NK-92 (cell line): ENCODE measurements around the gene RP2.

Experiments used
- DNase-seq: peaks from one replicate; lab custom pipeline; 2025; ENCODE audit not compliant: unreplicated experiment; lab: John Stamatoyannopoulos, UW

The RP2 gene

DNA sequence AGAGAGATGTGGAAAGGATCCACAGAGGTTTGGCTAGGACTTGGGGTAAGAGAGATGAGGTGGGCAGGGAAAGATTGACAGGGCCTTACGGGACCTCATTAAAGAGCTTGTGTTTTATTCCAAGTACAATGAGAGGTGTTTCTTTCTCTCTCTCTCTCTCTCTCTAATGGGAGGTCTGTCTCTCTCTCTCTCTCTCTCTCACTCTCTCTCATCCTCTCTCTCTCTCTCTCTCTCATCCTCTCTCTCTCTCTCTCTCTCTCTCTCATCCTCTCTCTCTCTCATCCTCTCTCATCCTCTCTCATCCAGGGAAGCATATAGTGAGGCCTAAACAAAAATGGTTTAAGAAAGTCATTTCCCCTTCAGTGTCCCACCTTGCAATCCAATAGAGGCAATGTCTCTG lies 80.8 kb downstream of the RP2 start:
- no peak for DNase-seq

DNA sequence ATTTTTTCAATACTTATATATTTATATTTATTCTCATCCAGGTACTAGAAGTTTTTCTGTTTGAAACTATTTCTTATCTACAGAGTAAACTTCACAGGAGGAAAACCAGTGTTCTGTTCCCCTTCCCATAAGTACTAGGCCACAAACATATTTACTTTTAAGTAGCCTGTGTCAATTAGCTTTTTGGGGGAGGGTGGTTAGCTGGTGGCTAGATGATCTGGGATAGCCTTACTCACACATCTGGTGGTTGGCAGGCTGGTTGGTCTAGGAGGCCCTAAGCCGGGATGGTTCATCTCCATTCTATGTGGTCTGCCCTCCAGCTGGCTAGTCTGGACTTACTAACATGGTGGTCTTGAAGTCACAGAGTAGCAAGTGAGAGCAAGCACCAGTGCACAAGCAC lies 81.6 kb downstream of the RP2 start:
- DNase-seq, result no peak

DNA sequence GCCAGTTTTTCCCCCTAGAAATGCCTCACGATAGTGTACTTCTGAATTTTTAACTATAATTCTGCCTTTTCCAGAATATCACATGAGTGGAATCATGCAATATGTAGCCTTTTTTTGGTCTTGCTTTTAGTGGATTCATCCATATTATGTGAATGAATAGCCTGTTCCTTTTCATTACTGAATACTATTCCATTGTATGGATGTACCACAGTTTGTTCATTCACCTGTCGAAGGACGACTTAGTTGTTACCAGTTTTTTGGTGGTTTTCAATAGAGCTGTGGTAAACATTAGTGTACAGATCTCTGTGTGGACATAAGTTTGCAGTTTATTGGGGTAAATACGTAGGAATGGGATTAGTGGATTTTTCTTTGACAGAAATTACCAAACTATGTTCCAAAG lies 83.4 kb downstream of the RP2 start:
- no peak for DNase-seq

DNA sequence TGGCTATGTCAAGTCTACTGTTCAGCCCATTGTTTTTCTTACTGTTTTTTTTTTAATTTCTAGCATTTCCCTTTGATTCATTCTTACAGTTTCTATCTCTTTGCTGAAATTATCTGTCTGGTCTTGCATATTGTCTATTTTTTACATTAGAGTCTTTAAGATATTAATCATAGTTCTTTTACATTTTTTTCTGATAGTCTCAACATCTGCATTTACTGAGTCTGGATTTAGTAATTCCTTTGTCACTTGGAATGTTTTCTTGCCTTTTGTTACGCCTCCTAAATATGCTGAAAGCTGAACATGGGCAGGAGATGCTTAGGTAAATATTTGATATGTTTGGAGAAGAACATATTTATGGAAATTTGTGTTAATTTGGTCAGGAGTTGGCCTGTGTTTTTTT lies 85.8 kb downstream of the RP2 start:
- DNase-seq, result no peak

DNA sequence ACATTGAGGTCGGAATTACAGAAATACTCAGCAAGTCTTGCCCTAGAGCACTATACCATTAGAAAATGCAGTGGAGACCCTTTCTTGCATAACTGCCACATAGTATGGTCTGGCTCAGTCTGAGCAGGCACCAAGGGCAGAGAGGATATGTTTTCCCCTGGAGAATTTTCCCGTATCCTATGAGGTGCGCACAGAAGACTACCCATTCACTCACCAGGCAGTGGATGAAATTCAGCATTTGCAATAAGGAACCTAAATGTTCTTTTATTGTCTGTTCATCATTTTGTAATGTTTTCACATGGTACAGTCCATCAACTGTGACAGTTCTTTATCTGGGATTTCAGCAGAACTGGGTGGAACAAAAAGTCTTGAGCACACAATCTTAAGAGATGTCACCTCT lies 90.9 kb downstream of the RP2 start:
- no peak for DNase-seq

DNA sequence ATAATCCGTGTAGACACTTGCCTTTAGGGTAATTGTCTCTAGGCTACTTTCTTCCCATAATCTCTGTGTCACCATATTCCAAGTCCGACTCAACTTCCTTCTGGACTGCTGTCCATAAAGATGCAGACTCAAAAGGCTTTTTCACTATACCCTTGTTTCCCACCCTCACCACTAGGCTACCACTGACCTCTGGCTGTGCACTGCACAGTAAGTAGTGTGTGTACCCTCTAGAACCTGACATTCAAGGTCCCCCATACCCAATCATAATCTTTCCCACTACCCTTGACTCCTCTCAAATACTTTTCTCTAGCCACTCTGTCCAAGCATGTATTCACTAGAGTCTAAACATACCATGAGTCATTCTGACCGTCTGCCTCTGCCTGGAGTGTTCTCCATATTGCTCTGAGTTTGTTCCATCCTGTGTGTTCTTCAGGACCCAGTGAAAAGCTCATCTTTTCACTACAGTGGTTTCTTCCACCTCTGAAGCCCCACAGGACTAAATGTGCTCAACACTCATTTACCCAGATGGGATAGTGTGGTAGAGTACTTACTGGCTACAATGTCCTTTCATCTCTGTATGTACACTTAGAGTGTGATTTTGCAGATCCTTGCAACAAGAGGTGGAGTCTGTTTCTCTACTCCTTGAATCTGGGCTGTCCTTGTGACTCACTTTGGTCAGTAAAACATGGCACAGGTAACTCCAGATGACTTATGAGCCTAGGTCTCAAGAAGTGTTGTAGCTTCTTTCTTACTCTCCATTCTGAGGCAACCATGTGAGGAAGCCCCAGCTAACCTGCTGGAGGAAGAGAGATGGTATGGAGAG lies 92.8 kb downstream of the RP2 start:
- no peak for DNase-seq
